K562 (cell line): ENCODE results near the gene SF3B3. TPM values are rescaled to one million over a fixed set of nuclear protein-coding genes. Genes with fewer than 3 reads are reported as not detected.

Experiments used
- ATAC-seq: fragments of 200-7000 bp; cut with Tn5 transposase; 3 replicates; pipeline ENCODE4 v1.9.1; 2020; ENCODE audit warnings: moderate library complexity
- BruUV-seq: library from RNA; stranded (reverse); fragments of 400-500 nt; replicated peaks from 2 replicates; lab custom pipeline; 2021; lab: Mats Ljungman, UMichigan
- CTCF ChIA-PET: fragments of 300-600 bp; formaldehyde crosslinking; extraction: SDS; loops from one replicate; lab custom pipeline; 2021; ENCODE audit warnings: low intra/inter-chr PET ratio; lab: Yijun Ruan, JAX
- POLR2A ChIA-PET: fragments of 300-600, 350-650 bp; sonication (Branson Sonifier 250); formaldehyde crosslinking; extraction: SDS; loops from one replicate; lab custom pipeline; 2021; ENCODE audit warnings: antibody characterized with exemption, inconsistent platforms; lab: Yijun Ruan, JAX
- DNase-seq, 4 experiments: peaks; one replicate each; pipeline versions ENCODE4 v3.0.0 to v3.0.0-alpha.2; 2011 to 2018; ENCODE audit warnings: low spot score in 3 of 4, mixed read lengths in 3 of 4; ENCODE audit errors: extremely low read depth in 1 of 4
- FAIRE-seq: peaks from 2 replicates; lab custom pipeline; 2011; peaks lifted over from hg19 to GRCh38; lab: Jason Lieb, UNC
- H2AFZ ChIP-seq: 2 replicates; pipeline ENCODE4 v1.6.0; 2011; ENCODE audit warnings: low read depth, low read length, control low read depth, inconsistent platforms
- H3K27ac ChIP-seq: fragments of 200-600 bp; 3 replicates; pipeline ENCODE4 v1.8.0; 2011; ENCODE audit warnings: low read depth, mild to moderate bottlenecking, control low read depth, inconsistent platforms, low read length, moderate library complexity, mixed read lengths; ENCODE audit errors: extremely low read depth
- H3K27me3 ChIP-seq, 2 experiments: fragments of 300-600 bp in 1 of 2; 2 replicates in 1 of 2; 3 replicates in 1 of 2; pipeline versions ENCODE4 v1.6.0 to v1.8.0; 2011; ENCODE audit warnings: inconsistent platforms in 2 of 2, low read length in 2 of 2, mild to moderate bottlenecking in 1 of 2, mixed read lengths in 1 of 2, moderate library complexity in 1 of 2; ENCODE audit not compliant: control insufficient read depth in 2 of 2, insufficient read depth in 2 of 2
- H3K36me3 ChIP-seq: fragments of 300-600 bp; 3 replicates; pipeline ENCODE4 v1.8.0; 2011; ENCODE audit warnings: mild to moderate bottlenecking, low read length, inconsistent platforms; ENCODE audit not compliant: control insufficient read depth, insufficient read depth
- H3K4me1 ChIP-seq, 2 experiments: fragments of 200-600 bp in 1 of 2; replicated peaks in 1 of 2; 2 replicates in 1 of 2; 3 replicates in 1 of 2; pipeline versions ENCODE4 v1.5.1 to v1.8.0; 2011; ENCODE audit warnings: inconsistent platforms in 2 of 2, low read length in 2 of 2, mild to moderate bottlenecking in 1 of 2, mixed read lengths in 1 of 2, moderate library complexity in 1 of 2; ENCODE audit not compliant: control insufficient read depth in 2 of 2, insufficient read depth in 2 of 2
- H3K4me2 ChIP-seq: 2 replicates; pipeline ENCODE4 v1.6.1; 2011; ENCODE audit warnings: low read length, control low read depth, inconsistent platforms, mixed read lengths; ENCODE audit not compliant: insufficient read depth
- H3K4me3 ChIP-seq: fragments of 200-600 bp; sonication (generic), shearing (Covaris generic); 2 replicates; pipeline ENCODE4 v1.5.1; 2016; ENCODE audit warnings: control low read depth, inconsistent platforms
- H3K79me2 ChIP-seq: fragments of 200-600 bp; 3 replicates; pipeline ENCODE4 v1.8.0; 2011; ENCODE audit warnings: low read length, inconsistent platforms; ENCODE audit not compliant: control insufficient read depth, insufficient read depth
- H3K9ac ChIP-seq, 2 experiments: 2 replicates each; pipeline versions ENCODE4 v1.6.0 to v1.6.1; 2011; ENCODE audit warnings: low read depth in 2 of 2, low read length in 2 of 2, control low read depth in 1 of 2, inconsistent platforms in 1 of 2, mild to moderate bottlenecking in 1 of 2, mixed read lengths in 1 of 2; ENCODE audit not compliant: insufficient read depth in 1 of 2
- H3K9me1 ChIP-seq: one replicate; pipeline ENCODE4 v1.6.0; 2011; ENCODE audit warnings: inconsistent platforms, mild to moderate bottlenecking, low read length, moderate library complexity; ENCODE audit not compliant: control insufficient read depth, insufficient read depth
- H3K9me3 ChIP-seq: replicated peaks from 2 replicates; pipeline ENCODE4 v1.5.1; 2011; ENCODE audit warnings: low read depth, low read length, inconsistent platforms; ENCODE audit not compliant: control insufficient read depth, insufficient read depth
- H4K20me1 ChIP-seq: replicated peaks from 2 replicates; pipeline ENCODE4 v1.6.1; 2011; ENCODE audit warnings: low read length, inconsistent platforms, mixed read lengths; ENCODE audit not compliant: control insufficient read depth, insufficient read depth
- ATF1 ChIP-seq, 2 experiments: fragments of 450-650 bp in 1 of 2; IDR thresholded peaks; 2 replicates each; pipeline ENCODE4 v1.6.1; 2016; ENCODE audit warnings: missing compliant biosample characterization in 1 of 2, missing genetic modification characterization in 1 of 2
- BRF1 ChIP-seq: IDR thresholded peaks from 3 replicates; pipeline ENCODE4 v1.6.1; 2011; ENCODE audit warnings: borderline replicate concordance, mild to moderate bottlenecking; ENCODE audit not compliant: insufficient read length; ENCODE audit errors: extremely low read depth
- KDM1A ChIP-seq, 2 experiments: fragments of 450-650 bp; IDR thresholded peaks; 2 replicates each; pipeline ENCODE4 v1.6.1; 2016; ENCODE audit warnings: mild to moderate bottlenecking in 2 of 2
- MAX ChIP-seq: sonication (generic); formaldehyde crosslinking; IDR thresholded peaks from 2 replicates; pipeline ENCODE4 v1.9.0; 2022; ENCODE audit warnings: mild to moderate bottlenecking, missing genetic modification reagents
- MED1 ChIP-seq: sonication (generic); formaldehyde crosslinking; IDR thresholded peaks from 2 replicates; pipeline ENCODE4 v1.8.1; 2023; ENCODE audit warnings: missing genetic modification reagents, borderline replicate concordance
- NCOA4 ChIP-seq: fragments of 450-650 bp; IDR thresholded peaks from 2 replicates; pipeline ENCODE4 v1.6.1; 2018; ENCODE audit warnings: mild to moderate bottlenecking; ENCODE audit not compliant: partially characterized antibody
- NR0B1 ChIP-seq: fragments of 450-650 bp; IDR thresholded peaks from one replicate; pipeline ENCODE4 v1.6.1; 2018; ENCODE audit warnings: mild to moderate bottlenecking, moderate library complexity; ENCODE audit not compliant: partially characterized antibody
- PKNOX1 ChIP-seq: fragments of 450-650 bp; IDR thresholded peaks from 2 replicates; pipeline ENCODE4 v1.6.1; 2016
- PML ChIP-seq: IDR thresholded peaks from 2 replicates; pipeline ENCODE4 v1.6.1; 2012; ENCODE audit warnings: low read length, inconsistent platforms
- POLR2AphosphoS2 ChIP-seq: IDR thresholded peaks from 2 replicates; pipeline ENCODE4 v1.6.1; 2012; ENCODE audit warnings: low read length, improper control_type of control experiment
- POLR2AphosphoS5 ChIP-seq: IDR thresholded peaks from 2 replicates; pipeline ENCODE4 v1.6.1; 2011; ENCODE audit warnings: mild to moderate bottlenecking, low read depth, low read length, moderate library complexity; ENCODE audit not compliant: control insufficient read depth, insufficient read depth
- POU5F1 ChIP-seq: fragments of 150-350 bp; IDR thresholded peaks from 2 replicates; pipeline ENCODE4 v1.6.1; 2014; ENCODE audit warnings: borderline replicate concordance, low read length, low read depth, mild to moderate bottlenecking; ENCODE audit not compliant: partially characterized antibody
- PYGO2 ChIP-seq: fragments of 450-650 bp; IDR thresholded peaks from 2 replicates; pipeline ENCODE4 v1.6.1; 2016; ENCODE audit warnings: mild to moderate bottlenecking, missing genetic modification characterization, moderate library complexity, missing compliant biosample characterization
- RBM25 ChIP-seq: fragments of 200-400 bp; formaldehyde crosslinking; IDR thresholded peaks from 2 replicates; pipeline ENCODE4 v1.6.1; 2018; ENCODE audit warnings: low read length, low read depth, moderate library complexity; ENCODE audit not compliant: severe bottlenecking
- ZNF174 ChIP-seq: fragments of 250-450 bp; sonication (Bioruptor Pico); IDR thresholded peaks from 2 replicates; pipeline ENCODE4 v1.4.0; 2020; ENCODE audit warnings: mild to moderate bottlenecking
- WGBS: fragments of 100-300 bp; shearing (Covaris generic); methylation state at CpG from one replicate; pipeline ENCODE4 v1.1.6; 2016; ENCODE audit warnings: low coverage, mixed read lengths; ENCODE audit not compliant: insufficient coverage; ENCODE audit errors: missing lambda C conversion rate; 5-methylcytosine and 5-hydroxymethylcytosine counted together
- in situ Hi-C: fragments of 300-500 bp; cut with MboI; formaldehyde crosslinking; loops from 4 replicates; pipeline ENCODE4 v1.15.0; 2018; ENCODE audit warnings: inconsistent platforms, mixed read lengths
- intact Hi-C: fragments of 100-400 bp; cut with micrococcal nuclease; formaldehyde crosslinking; loops from 2 replicates; pipeline ENCODE4 v1.14.2; 2022
- polyA plus RNA-seq, 8 experiments: library from polyadenylated mRNA; depleted of rRNA in 4 of 8; stranded (reverse) in 5 of 8; unstranded in 3 of 8; fragments of >200 nt; fragmentation: Nextera tagmentation in 2 of 8; fragmentation: Illumina TruSeq in 1 of 8; extraction: Ambion mirVana in 2 of 8; extraction: Trizol in 1 of 8; gene quantifications; 2 replicates each; pipeline versions ENCODE4 v1.2.1 to v1.2.3, GENCODE V29; 2011 to 2014; ENCODE audit warnings: inconsistent platforms in 1 of 8, missing spikeins in 1 of 8
- total RNA-seq, 7 experiments: library from RNA; depleted of rRNA in 6 of 7; stranded (reverse); fragments of >200 nt in 6 of 7; fragmentation: Illumina TruSeq in 2 of 7; extraction: Trizol in 2 of 7; gene quantifications; 2 replicates each; pipeline versions ENCODE4 v1.2.1 to v1.2.3, GENCODE V29; 2011 to 2021; ENCODE audit warnings: low replicate concordance in 1 of 7

SF3B3 gene
- total and polyA plus RNA-seq, 9 of the 15 experiments (the other 6 are each of a cell fraction or from before 2014, with no cell fraction given), result 98.9 to 546 (median 221) TPM

- TF ChIP-seq PKNOX1, result no peak
- no peak for TF ChIP-seq ATF1 (CRISPR knock-in tag; IDR thresholded peaks at IDR 0.05)
- TF ChIP-seq ATF1 (tag; IDR thresholded peaks at IDR 0.05), result no peak
Measured at GRCh38 chr16:70572926-70573270, 49.3 kb downstream of the SF3B3 start (continued).

GRCh38 chr16:70573451-70574121 lies 50.0 kb downstream of the SF3B3 start:
- in situ Hi-C loops, result no loop called here
- no peaks in the 10 kb centered on the region for H3K9me3 ChIP-seq
- 76% methylated on average over 5 of the region's 5 CpGs for WGBS
- no peaks in the 10 kb centered on the region for H3K9me1 ChIP-seq
- CTCF ChIA-PET, result no interaction called here
- no peak overlapping the region for H3K9ac ChIP-seq
- FAIRE-seq, result no peak
- DNase-seq, result no peak
- no peak overlapping the region for H2AFZ ChIP-seq
- no peak for ATAC-seq
- H3K27ac ChIP-seq, result no peak overlapping the region
- no peaks in the 10 kb centered on the region for H3K27me3 ChIP-seq
- no peaks in the 10 kb centered on the region; a peak in 2 of 5 replicates for H3K4me1 ChIP-seq
- H4K20me1 ChIP-seq, result peaks cover 20% of the 10 kb centered on the region
- no peaks in the 10 kb centered on the region for H3K79me2 ChIP-seq
- H3K36me3 ChIP-seq, result peaks cover 62% of the 10 kb centered on the region
- H3K4me3 ChIP-seq, result no peak overlapping the region
- intact Hi-C loops, result loop anchor here (5.0 kb wide), 1 partner anchor 36 kb away; no protein-coding TSS in a partner anchor
- no peak overlapping the region for H3K4me2 ChIP-seq
- POLR2A ChIA-PET, result interaction anchor here (0.7 to 2.3 kb wide), 14 partner anchors 8 to 227 kb away, joined by 3 to 8 read pairs (median 4); partner anchors contain the start of gene DDX19A
- BruUV-seq, result no TSS peak
- peak; percentile 51 for TF ChIP-seq POLR2AphosphoS2
- no peak for TF ChIP-seq NR0B1
- TF ChIP-seq NCOA4, result no peak
- no peak for TF ChIP-seq PML
- TF ChIP-seq BRF1, result no peak
- TF ChIP-seq MED1 (CRISPR knock-in tag), result no peak
- no peak for TF ChIP-seq MAX (CRISPR knock-in tag)
- no peak for TF ChIP-seq ZNF174 (CRISPR knock-in tag)
- TF ChIP-seq PYGO2, result no peak
- no peak for TF ChIP-seq RBM25
- peak; percentile 47; the same call in 1 of the 2 replicates for TF ChIP-seq POLR2AphosphoS5
- no peak for TF ChIP-seq POU5F1
- TF ChIP-seq KDM1A (IDR thresholded peaks at IDR 0.05), result no peak
